Spleen (tissue), 7 donors: ENCODE results near the gene PPDPF.

Source experiments
- POLR2A ChIP-seq, 3 donors: fragments of 450-650 bp; IDR thresholded peaks; one replicate each; pipeline ENCODE4 v1.5.1; 2017; ENCODE audit warnings: antibody characterized with exemption in 3 of 3, mild to moderate bottlenecking in 1 of 3
- POLR2AphosphoS5 ChIP-seq, 3 donors: sonication (generic); formaldehyde crosslinking; IDR thresholded peaks; one replicate each; pipeline ENCODE4 v1.5.1; 2017; ENCODE audit warnings: antibody characterized with exemption in 3 of 3
- TF ChIP-seq, protein P1 (sequence below), 11 experiments: fragments of 200-600 bp in 7 of 11; fragments of 450-650 bp in 4 of 11; sonication (generic) in 4 of 11; IDR thresholded peaks in 8 of 11; conservative IDR thresholded peaks in 3 of 11; 1 replicate in 7 of 11; 2 replicates in 4 of 11; pipeline versions ENCODE4 v1.4.0 to v1.8.0; 2016 to 2021; ENCODE audit warnings: antibody characterized with exemption in 11 of 11, inconsistent platforms in 4 of 11, mild to moderate bottlenecking in 1 of 11
- donor health status: DM: no; HTN: no; CAD: no; lungs with moderate emphysema.
- donor health status: DM: no; HTN: no; CAD: no.
- donor health status: DM: no; HTN: no; CAD: no.

DNA sequence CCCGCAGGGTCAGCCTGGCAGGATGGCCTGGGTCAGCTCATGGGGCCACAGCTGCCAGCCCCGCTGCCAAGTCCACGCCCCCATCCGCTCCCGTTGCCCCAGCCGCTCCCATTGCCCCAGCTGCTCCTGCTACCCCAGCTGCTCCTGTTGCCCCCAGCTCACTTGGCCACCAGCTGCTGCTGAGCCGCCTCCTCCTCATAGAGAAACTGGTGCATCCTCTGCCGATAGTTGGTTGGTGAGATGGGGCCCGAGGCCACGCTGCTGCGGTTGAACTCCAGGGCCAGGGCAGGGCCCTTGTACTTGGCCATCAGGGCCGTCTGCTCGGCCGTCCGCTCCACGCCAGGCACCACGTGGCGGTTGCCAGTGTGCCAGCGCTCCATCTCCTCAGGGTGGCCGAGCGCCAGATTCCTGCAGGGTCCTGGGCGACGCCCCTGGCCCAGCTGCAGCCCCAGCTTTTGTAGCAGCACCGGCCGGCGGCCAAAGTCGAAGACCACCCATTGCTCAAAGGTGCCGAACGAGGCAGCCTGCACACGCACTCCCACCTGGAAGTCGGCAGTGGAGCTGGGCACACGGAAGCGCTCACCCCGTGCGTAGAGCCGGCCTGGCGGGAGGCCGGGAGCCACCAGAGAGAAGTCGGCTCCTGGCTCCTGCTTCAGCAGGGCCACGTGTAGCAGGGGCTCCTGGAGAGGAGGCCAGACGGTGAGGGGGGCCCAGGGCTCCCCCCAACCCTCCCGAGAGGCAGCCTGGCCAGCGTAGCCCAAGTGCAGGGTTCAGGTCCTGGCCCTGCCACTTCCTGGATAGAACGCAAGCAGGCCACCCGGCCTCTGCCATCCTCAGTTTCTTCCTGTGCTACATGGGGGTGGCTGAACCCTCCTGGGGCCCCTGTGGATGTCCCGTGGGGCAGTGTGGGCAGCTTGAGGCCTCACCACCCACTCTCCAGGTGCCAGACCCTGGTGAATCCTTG is 48.7 kb downstream of the PPDPF start:
- TF ChIP-seq, protein P1, sequence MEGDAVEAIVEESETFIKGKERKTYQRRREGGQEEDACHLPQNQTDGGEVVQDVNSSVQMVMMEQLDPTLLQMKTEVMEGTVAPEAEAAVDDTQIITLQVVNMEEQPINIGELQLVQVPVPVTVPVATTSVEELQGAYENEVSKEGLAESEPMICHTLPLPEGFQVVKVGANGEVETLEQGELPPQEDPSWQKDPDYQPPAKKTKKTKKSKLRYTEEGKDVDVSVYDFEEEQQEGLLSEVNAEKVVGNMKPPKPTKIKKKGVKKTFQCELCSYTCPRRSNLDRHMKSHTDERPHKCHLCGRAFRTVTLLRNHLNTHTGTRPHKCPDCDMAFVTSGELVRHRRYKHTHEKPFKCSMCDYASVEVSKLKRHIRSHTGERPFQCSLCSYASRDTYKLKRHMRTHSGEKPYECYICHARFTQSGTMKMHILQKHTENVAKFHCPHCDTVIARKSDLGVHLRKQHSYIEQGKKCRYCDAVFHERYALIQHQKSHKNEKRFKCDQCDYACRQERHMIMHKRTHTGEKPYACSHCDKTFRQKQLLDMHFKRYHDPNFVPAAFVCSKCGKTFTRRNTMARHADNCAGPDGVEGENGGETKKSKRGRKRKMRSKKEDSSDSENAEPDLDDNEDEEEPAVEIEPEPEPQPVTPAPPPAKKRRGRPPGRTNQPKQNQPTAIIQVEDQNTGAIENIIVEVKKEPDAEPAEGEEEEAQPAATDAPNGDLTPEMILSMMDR (IDR thresholded peaks at IDR 0.05 in 8 of 11, conservative IDR thresholded peaks at IDR 0.05 in 3 of 11), result no peak
- TF ChIP-seq POLR2A (IDR thresholded peaks at IDR 0.05) (no peak), POLR2AphosphoS5 (IDR thresholded peaks at IDR 0.05) (peak in 1 of 3 donors; percentile 40)
